Natural killer cell (primary cell): ENCODE results near the gene SNX18. TPM values are rescaled to one million over a fixed set of nuclear protein-coding genes. Genes with fewer than 3 reads are reported as not detected.
"Not testable (repeated sequence)": the region's sequence is repeated elsewhere in the genome, so short reads cannot be mapped to it uniquely, and the experiment has no call there.

Experiments
- ATAC-seq, 3 donors: fragments of 150-1000 bp in 2 of 3; fragments of 200-7000 bp in 1 of 3; cut with Tn5 transposase; 1 replicate in 1 of 3; 2 replicates in 2 of 3; pipeline ENCODE4 v1.10.0; 2021; ENCODE audit warnings: mild to moderate bottlenecking in 2 of 3, moderate library complexity in 2 of 3
- DNase-seq, 2 donors: peaks; one replicate each; pipeline versions ENCODE4 v3.0.0 to v3.0.0-alpha.2; 2013 to 2021; ENCODE audit warnings: mixed read lengths in 1 of 2
- H3K27ac ChIP-seq: one replicate; pipeline ENCODE4 v1.5.1; 2013; ENCODE audit warnings: mild to moderate bottlenecking, low read length
- H3K27me3 ChIP-seq: one replicate; pipeline ENCODE4 v1.6.1; 2013; ENCODE audit warnings: low read length; ENCODE audit not compliant: control insufficient read depth, insufficient read depth
- H3K36me3 ChIP-seq: one replicate; pipeline ENCODE4 v1.6.1; 2013; ENCODE audit warnings: low read length; ENCODE audit not compliant: control insufficient read depth, insufficient read depth
- H3K4me1 ChIP-seq: one replicate; pipeline ENCODE4 v1.6.1; 2013; ENCODE audit warnings: low read length; ENCODE audit not compliant: control insufficient read depth, insufficient read depth
- H3K4me3 ChIP-seq: one replicate; pipeline ENCODE4 v1.5.1; 2013; ENCODE audit warnings: low read length
- H3K9me3 ChIP-seq: one replicate; pipeline ENCODE4 v1.6.1; 2013; ENCODE audit warnings: low read length; ENCODE audit not compliant: control insufficient read depth, insufficient read depth
- H3K27ac Mint-ChIP-seq, 2 donors: one replicate each; pipeline ENCODE4 v1.8.0; 2022; ENCODE audit warnings: mild to moderate bottlenecking in 2 of 2, mixed read lengths in 2 of 2, moderate library complexity in 1 of 2
- H3K27me3 Mint-ChIP-seq, 2 donors: one replicate each; pipeline ENCODE4 v1.8.0; 2022; ENCODE audit warnings: low read depth in 2 of 2, mixed read lengths in 2 of 2
- H3K36me3 Mint-ChIP-seq: one replicate; pipeline ENCODE4 v1.8.0; 2022; ENCODE audit warnings: mixed read lengths
- H3K4me1 Mint-ChIP-seq, 2 donors: one replicate each; pipeline ENCODE4 v1.8.0; 2022; ENCODE audit warnings: mixed read lengths in 2 of 2
- H3K4me3 Mint-ChIP-seq: one replicate; pipeline ENCODE4 v1.8.0; 2022; ENCODE audit warnings: mild to moderate bottlenecking, moderate library complexity, mixed read lengths
- H3K9me3 Mint-ChIP-seq, 2 donors: one replicate each; pipeline ENCODE4 v1.8.0; 2022; ENCODE audit warnings: mixed read lengths in 2 of 2
- WGBS: methylation state at CpG from one replicate; pipeline ENCODE4 v1.1.7; 2013; ENCODE audit warnings: missing lambda C conversion rate; ENCODE audit not compliant: insufficient coverage; 5-methylcytosine and 5-hydroxymethylcytosine counted together
- intact Hi-C: fragments of 100-400 bp; cut with micrococcal nuclease; formaldehyde crosslinking; loops from one replicate; pipeline ENCODE4 v1.14.2; 2022
- total RNA-seq, 4 donors: library from RNA; stranded (reverse); fragments of 120-200 nt in 1 of 4; gene quantifications; one replicate each; pipeline versions ENCODE4 v1.2.3 to v1.2.4, GENCODE V29; 2013 to 2022
- TF ChIP-seq, protein P1 (sequence below): fragments of 200-600 bp; IDR thresholded peaks from one replicate; pipeline ENCODE4 v1.8.0; 2022; ENCODE audit warnings: antibody characterized with exemption

The SNX18 gene
- total RNA-seq, 3 donors from 2014 or later (not counting 1 experiment from before 2014, with no cell fraction given): 31.1 to 45.6 (median 40.8) TPM

DNA sequence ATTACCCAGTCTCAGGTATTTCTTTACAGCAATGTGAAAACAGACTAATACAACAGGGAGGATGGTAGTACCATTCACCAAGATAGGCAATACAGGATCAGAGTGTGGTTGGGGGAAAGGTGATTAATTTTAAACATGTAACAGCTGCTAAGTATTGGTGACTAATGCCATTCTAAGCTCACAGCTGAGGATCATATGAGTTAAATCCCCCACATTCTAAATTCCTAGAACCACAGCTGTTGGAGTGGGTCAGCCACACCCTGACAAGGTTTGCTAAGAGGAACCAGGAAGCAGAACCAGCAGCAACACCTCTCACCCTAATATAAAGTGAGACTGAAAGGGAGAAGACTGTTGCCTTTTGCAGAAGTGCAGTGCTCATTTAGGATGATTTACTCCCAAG lies 37.3 kb upstream of the SNX18 start:
- H3K27me3 Mint-ChIP-seq: peaks cover 11 to 16% of the 10 kb centered on the region in 2 donors
- DNase-seq: no peak

DNA sequence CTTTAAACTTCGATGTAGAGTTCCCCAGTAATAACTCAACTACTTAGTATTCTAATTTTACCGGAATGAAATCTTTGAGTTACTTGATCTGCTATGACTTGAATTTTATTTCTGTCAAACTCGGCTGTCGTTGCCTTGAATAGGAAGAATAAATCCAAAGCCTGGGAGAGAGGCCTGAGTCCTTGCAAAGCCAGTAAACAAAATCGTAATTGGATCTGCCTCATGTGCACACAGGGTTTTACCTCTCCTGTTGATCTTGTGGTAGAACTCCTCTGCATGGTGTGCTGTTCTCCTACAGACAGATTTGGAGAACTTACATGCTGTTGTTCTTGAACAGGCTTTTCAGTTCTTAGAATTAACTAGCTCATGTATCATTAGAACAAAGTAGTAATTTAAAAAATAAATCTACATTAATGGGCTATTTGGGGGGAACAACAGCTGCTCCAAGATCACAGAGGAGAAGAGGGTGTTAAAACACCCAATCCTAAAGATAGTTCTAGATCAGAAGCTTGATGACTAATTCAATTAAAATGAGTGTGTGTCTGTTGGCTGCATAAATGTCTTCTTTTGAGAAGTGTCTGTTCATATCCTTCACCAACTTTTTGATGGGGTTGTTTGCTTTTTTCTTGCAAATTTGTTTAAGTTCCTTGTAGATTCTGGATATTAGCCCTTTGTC lies 33.2 kb upstream of the SNX18 start:
- no peaks in the 10 kb centered on the region for H3K4me1 ChIP-seq
- Mint-ChIP-seq H3K36me3 (no peaks in the 10 kb centered on the region), H3K4me3 (no peak overlapping the region), H3K9me3 (no peaks in the 10 kb centered on the region), H3K4me1 (peaks cover 0 to 5% of the 10 kb centered on the region in 2 donors), H3K27me3 (peaks cover 8 to 16% of the 10 kb centered on the region in 2 donors), H3K27ac (no peak overlapping the region)
- no peak overlapping the region for H3K27ac ChIP-seq
- no peaks in the 10 kb centered on the region for H3K36me3 ChIP-seq
- no peak overlapping the region for H3K4me3 ChIP-seq
- no peaks in the 10 kb centered on the region for H3K27me3 ChIP-seq
- 92% methylated on average over 5 of the region's 5 CpGs for WGBS
- intact Hi-C loops: no loop called here
- no peaks in the 10 kb centered on the region for H3K9me3 ChIP-seq
- TF ChIP-seq, protein P1, sequence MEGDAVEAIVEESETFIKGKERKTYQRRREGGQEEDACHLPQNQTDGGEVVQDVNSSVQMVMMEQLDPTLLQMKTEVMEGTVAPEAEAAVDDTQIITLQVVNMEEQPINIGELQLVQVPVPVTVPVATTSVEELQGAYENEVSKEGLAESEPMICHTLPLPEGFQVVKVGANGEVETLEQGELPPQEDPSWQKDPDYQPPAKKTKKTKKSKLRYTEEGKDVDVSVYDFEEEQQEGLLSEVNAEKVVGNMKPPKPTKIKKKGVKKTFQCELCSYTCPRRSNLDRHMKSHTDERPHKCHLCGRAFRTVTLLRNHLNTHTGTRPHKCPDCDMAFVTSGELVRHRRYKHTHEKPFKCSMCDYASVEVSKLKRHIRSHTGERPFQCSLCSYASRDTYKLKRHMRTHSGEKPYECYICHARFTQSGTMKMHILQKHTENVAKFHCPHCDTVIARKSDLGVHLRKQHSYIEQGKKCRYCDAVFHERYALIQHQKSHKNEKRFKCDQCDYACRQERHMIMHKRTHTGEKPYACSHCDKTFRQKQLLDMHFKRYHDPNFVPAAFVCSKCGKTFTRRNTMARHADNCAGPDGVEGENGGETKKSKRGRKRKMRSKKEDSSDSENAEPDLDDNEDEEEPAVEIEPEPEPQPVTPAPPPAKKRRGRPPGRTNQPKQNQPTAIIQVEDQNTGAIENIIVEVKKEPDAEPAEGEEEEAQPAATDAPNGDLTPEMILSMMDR: no peak
- ATAC-seq: no peak
- no peak for DNase-seq

More for the DNA sequence above, 37.3 kb upstream of the SNX18 start:
- no peak for ATAC-seq
- Mint-ChIP-seq H3K27ac (no peak overlapping the region), H3K9me3 (no peaks in the 10 kb centered on the region), H3K4me3 (no peak overlapping the region), H3K36me3 (no peaks in the 10 kb centered on the region), H3K4me1 (peaks cover 0 to 5% of the 10 kb centered on the region in 2 donors)
- H3K9me3 ChIP-seq: no peaks in the 10 kb centered on the region
- TF ChIP-seq, protein P1: no peak
- peaks cover 2% of the 10 kb centered on the region for H3K27me3 ChIP-seq
- H3K27ac ChIP-seq: no peak overlapping the region
- intact Hi-C loops: no loop called here
- H3K4me1 ChIP-seq: no peaks in the 10 kb centered on the region
- no peak overlapping the region for H3K4me3 ChIP-seq
- no peaks in the 10 kb centered on the region for H3K36me3 ChIP-seq

DNA sequence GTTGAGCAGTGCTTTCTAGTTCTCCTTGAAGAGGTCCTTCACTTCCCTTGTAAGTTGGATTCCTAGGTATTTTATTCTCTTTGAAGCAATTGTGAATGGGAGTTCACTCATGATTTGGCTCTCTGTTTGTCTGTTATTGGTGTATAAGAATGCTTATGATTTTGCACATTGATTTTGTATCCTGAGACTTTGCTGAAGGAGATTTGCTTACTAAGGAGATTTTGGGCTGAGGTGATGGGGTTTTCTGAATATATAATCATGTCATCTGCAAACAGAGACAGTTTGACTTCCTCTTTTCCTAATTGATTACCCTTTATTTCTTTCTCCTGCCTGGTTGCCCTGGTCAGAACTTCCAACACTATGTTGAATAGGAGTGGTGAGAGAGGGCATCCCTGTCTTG lies 31.9 kb upstream of the SNX18 start:
- intact Hi-C loops, ATAC-seq, DNase-seq: not testable (repeated sequence)

DNA sequence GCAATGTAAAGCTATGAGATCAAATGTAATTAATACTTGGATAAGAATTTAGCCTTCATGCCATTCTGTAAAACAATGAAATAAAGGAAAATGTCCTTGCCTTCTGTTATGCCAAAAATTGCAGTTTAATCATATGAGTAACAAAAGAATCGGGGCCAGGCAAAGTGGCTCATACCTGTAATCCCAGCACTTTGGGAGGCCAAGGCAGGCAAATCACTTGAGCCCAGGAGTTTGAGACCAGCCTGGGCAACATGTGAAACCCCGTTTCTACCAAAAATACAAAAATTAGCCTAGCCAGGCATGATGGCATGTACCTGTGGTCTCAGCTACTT lies 27.9 kb upstream of the SNX18 start:
- H3K36me3 Mint-ChIP-seq, H3K9me3 ChIP-seq, H3K9me3 Mint-ChIP-seq, ATAC-seq, H3K27ac ChIP-seq, DNase-seq, H3K36me3 ChIP-seq, H3K4me3 ChIP-seq, H3K27ac Mint-ChIP-seq, H3K4me1 ChIP-seq, H3K4me1 Mint-ChIP-seq, H3K27me3 ChIP-seq, H3K4me3 Mint-ChIP-seq: not testable (repeated sequence)
- 29% methylated on average over 2 of the region's 2 CpGs for WGBS
- intact Hi-C loops: loop anchor here (1.0 kb wide), 1 partner anchor 246 kb away; no protein-coding TSS in a partner anchor
- H3K27me3 Mint-ChIP-seq: peaks cover 4 to 15% of the 10 kb centered on the region in 2 donors
- TF ChIP-seq, protein P1: peak; percentile 20

More for the DNA sequence above, 31.9 kb upstream of the SNX18 start:
- H3K27me3 ChIP-seq, H3K4me3 ChIP-seq, H3K4me3 Mint-ChIP-seq, H3K27ac ChIP-seq, H3K9me3 Mint-ChIP-seq, H3K27me3 Mint-ChIP-seq, H3K4me1 Mint-ChIP-seq, H3K27ac Mint-ChIP-seq, H3K9me3 ChIP-seq, H3K36me3 ChIP-seq, H3K4me1 ChIP-seq, H3K36me3 Mint-ChIP-seq: not testable (repeated sequence)
